Measurements from ENCODE around the gene VIT.

DNA sequence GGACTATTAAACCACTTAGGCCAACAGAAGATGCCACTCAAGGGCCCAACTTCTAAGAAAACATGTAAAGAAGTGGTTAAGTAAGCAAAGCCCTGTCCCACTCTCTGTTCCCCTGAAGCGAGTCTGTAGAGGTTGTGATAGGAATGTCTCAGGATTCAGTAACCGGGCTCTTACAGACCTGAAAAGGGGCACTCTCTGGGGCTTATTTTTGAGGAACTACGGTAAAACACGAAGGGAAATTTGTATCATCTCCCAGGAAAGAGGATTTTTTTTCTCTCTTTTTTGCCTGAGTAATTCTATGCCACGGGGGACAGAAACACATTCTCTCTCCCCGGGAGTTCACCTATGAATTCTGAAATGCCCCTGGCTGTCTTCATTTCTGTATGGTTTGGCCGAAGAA, 77.4 kb downstream of the VIT start:
- no peak for TF ChIP-seq EZH2phosphoT487 (IDR thresholded peaks at IDR 0.05; ENCODE audit: insufficient read depth, low read depth)
- no peak for TF ChIP-seq EZH2 (IDR thresholded peaks at IDR 0.05; ENCODE audit: insufficient read depth, poor library complexity, severe bottlenecking)

All from GM23248 (cell line).